Keratinocyte (primary cell): ENCODE measurements around the gene HNRNPM. TPM values are rescaled to one million over a fixed set of nuclear protein-coding genes. Genes with fewer than 3 reads are reported as not detected.

Experiments used
- DNase-seq: peaks from one replicate; pipeline ENCODE4 v3.0.0-alpha.2; 2011; ENCODE audit warnings: low read depth, missing footprints, low spot score
- FAIRE-seq: peaks from 2 replicates; lab custom pipeline; 2011; peaks lifted over from hg19 to GRCh38; lab: Jason Lieb, UNC
- H2AFZ ChIP-seq: 2 replicates; pipeline ENCODE4 v1.6.0; 2012; ENCODE audit warnings: low read length, control low read depth, inconsistent platforms; ENCODE audit not compliant: control insufficient read depth
- H3K27ac ChIP-seq: 2 replicates; pipeline ENCODE4 v1.5.1; 2011; ENCODE audit warnings: low read length; ENCODE audit not compliant: control insufficient read depth, insufficient read depth
- H3K27me3 ChIP-seq: 3 replicates; pipeline ENCODE4 v1.6.0; 2011; ENCODE audit warnings: low read length; ENCODE audit not compliant: control insufficient read depth, insufficient read depth; ENCODE audit errors: extremely low read depth
- H3K36me3 ChIP-seq, 2 experiments: 2 replicates in 1 of 2; 3 replicates in 1 of 2; pipeline ENCODE4 v1.5.1; 2011; ENCODE audit warnings: low read length in 2 of 2, mild to moderate bottlenecking in 1 of 2; ENCODE audit not compliant: control insufficient read depth in 2 of 2, insufficient read depth in 2 of 2; ENCODE audit errors: extremely low read depth in 1 of 2
- H3K4me1 ChIP-seq: 3 replicates; pipeline ENCODE4 v1.5.1; 2011; ENCODE audit warnings: low read length; ENCODE audit not compliant: control insufficient read depth, insufficient read depth; ENCODE audit errors: extremely low read depth
- H3K4me2 ChIP-seq: 3 replicates; pipeline ENCODE4 v1.6.0; 2011; ENCODE audit warnings: low read depth, low read length; ENCODE audit not compliant: control insufficient read depth, insufficient read depth; ENCODE audit errors: extremely low read depth
- H3K4me3 ChIP-seq, 3 experiments: fragments of 200-600 bp in 1 of 3; sonication (generic) in 1 of 3; 2 replicates in 2 of 3; 3 replicates in 1 of 3; pipeline ENCODE4 v1.5.1; 2011 to 2016; ENCODE audit warnings: low read length in 3 of 3, mild to moderate bottlenecking in 3 of 3, control low read depth in 2 of 3, inconsistent platforms in 1 of 3, low read depth in 1 of 3, mixed read lengths in 1 of 3, mixed run types in 1 of 3, moderate library complexity in 1 of 3; ENCODE audit not compliant: control insufficient read depth in 2 of 3, insufficient read depth in 2 of 3; ENCODE audit errors: extremely low read depth in 1 of 3
- H3K79me2 ChIP-seq: 2 replicates; pipeline ENCODE4 v1.6.0; 2012; ENCODE audit warnings: low read length; ENCODE audit not compliant: control insufficient read depth, insufficient read depth
- H3K9ac ChIP-seq: 3 replicates; pipeline ENCODE4 v1.6.0; 2011; ENCODE audit warnings: low read length; ENCODE audit not compliant: control insufficient read depth, insufficient read depth; ENCODE audit errors: extremely low read depth
- H3K9me1 ChIP-seq: 3 replicates; pipeline ENCODE4 v1.6.0; 2011; ENCODE audit warnings: low read length; ENCODE audit not compliant: control insufficient read depth, insufficient read depth; ENCODE audit errors: extremely low read depth
- H3K9me3 ChIP-seq: 2 replicates; pipeline ENCODE4 v1.5.1; 2012; ENCODE audit warnings: low read depth, low read length; ENCODE audit not compliant: control insufficient read depth
- H4K20me1 ChIP-seq: 3 replicates; pipeline ENCODE4 v1.6.0; 2011; ENCODE audit warnings: low read length; ENCODE audit not compliant: control insufficient read depth, insufficient read depth; ENCODE audit errors: extremely low read depth
- CTCF ChIP-seq, 3 experiments: IDR thresholded peaks in 1 of 3; conservative IDR thresholded peaks in 1 of 3; optimal IDR thresholded peaks in 1 of 3; 2 replicates in 2 of 3; 3 replicates in 1 of 3; pipeline versions ENCODE3 to v1.5.1; 2011; ENCODE audit warnings: low read length in 3 of 3, mild to moderate bottlenecking in 3 of 3, moderate library complexity in 2 of 3, control low read depth in 1 of 3, inconsistent platforms in 1 of 3; ENCODE audit not compliant: insufficient read depth in 2 of 3; ENCODE audit errors: extremely low read depth in 1 of 3
- EZH2 ChIP-seq: IDR thresholded peaks from one replicate; pipeline ENCODE4 v1.6.1; 2012; ENCODE audit warnings: inconsistent platforms, mild to moderate bottlenecking, low read length, moderate library complexity
- dilution Hi-C: fragments of 300-500 bp; cut with MboI; formaldehyde crosslinking; loops from one replicate; pipeline ENCODE4 v1.7.0; 2020; ENCODE audit warnings: low sequenced_read_pairs; ENCODE audit not compliant: extremely low pct_ligation_motif_present
- polyA plus RNA-seq, 5 experiments: library from polyadenylated mRNA; depleted of rRNA in 3 of 5; stranded (reverse) in 3 of 5; stranded (forward) in 1 of 5; unstranded in 1 of 5; fragments of >200 nt; gene quantifications; 1 replicate in 1 of 5; 2 replicates in 3 of 5; 3 replicates in 1 of 5; pipeline versions ENCODE4 v1.2.1 to v1.2.3, GENCODE V29; 2011 to 2012; ENCODE audit warnings: missing spikeins in 2 of 5, low read depth in 1 of 5, low replicate concordance in 1 of 5

The HNRNPM gene
- polyA plus RNA-seq, 1 donor (not counting 4 experiments of a cell fraction or from before 2014, with no cell fraction given) = 126 TPM

DNA sequence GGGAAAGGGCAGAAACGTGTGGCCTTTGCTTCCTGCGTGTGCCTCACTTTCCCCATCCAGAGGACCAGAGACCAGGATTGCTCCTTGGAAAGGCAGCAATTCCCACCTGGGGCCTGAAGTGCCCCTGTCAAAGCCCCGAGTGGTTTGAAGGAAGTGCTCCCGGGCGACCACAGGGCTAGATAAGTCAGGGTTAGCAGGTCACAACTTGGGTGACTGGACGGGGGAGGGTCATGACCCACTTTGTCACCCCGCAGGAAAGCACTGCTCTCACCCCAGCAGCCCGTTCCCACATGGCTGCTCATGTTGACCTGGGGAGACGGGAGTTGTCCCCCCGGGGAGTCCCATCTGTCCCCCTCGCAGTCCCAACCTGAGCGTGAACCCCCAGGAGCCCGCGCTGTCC is 57.2 kb downstream of the HNRNPM start:
- H4K20me1 ChIP-seq = no peaks in the 10 kb centered on the region
- H3K4me3 ChIP-seq = no peak overlapping the region
- DNase-seq = no peak
- FAIRE-seq = no peak
- no peaks in the 10 kb centered on the region for H3K4me1 ChIP-seq
- H3K27ac ChIP-seq = no peak overlapping the region
- H3K36me3 ChIP-seq = no peaks in the 10 kb centered on the region
- H3K9me3 ChIP-seq = no peaks in the 10 kb centered on the region
- H3K4me2 ChIP-seq = no peak overlapping the region
- no peaks in the 10 kb centered on the region for H3K27me3 ChIP-seq
- H3K9ac ChIP-seq = no peak overlapping the region
- TF ChIP-seq CTCF (optimal IDR thresholded peaks at IDR 0.05 in 1 of 3, IDR thresholded peaks at IDR 0.05 in 1 of 3, conservative IDR thresholded peaks at IDR 0.05 in 1 of 3; ENCODE audit: extremely low read depth in 1 of 3, insufficient read depth in 2 of 3, low read length in 3 of 3) (no peak), EZH2 (no peak)
- H3K9me1 ChIP-seq = no peaks in the 10 kb centered on the region
- no peaks in the 10 kb centered on the region for H3K79me2 ChIP-seq
- dilution Hi-C loops = no loop called here
- H2AFZ ChIP-seq = no peak overlapping the region

- Histone ChIP-seq H3K9me1 (no peaks in the 10 kb centered on the region), H3K9ac (no peak overlapping the region), H3K9me3 (no peaks in the 10 kb centered on the region), H4K20me1 (no peaks in the 10 kb centered on the region), H2AFZ (no peak overlapping the region), H3K27ac (no peak overlapping the region), H3K36me3 (no peaks in the 10 kb centered on the region), H3K4me3 (no peak overlapping the region), H3K4me1 (no peaks in the 10 kb centered on the region), H3K4me2 (no peak overlapping the region), H3K27me3 (no peaks in the 10 kb centered on the region), H3K79me2 (no peaks in the 10 kb centered on the region)
- dilution Hi-C loops = no loop called here
- no peak for FAIRE-seq
- no peak for DNase-seq
- no peak for TF ChIP-seq EZH2
- no peak for TF ChIP-seq CTCF (optimal IDR thresholded peaks at IDR 0.05 in 1 of 3, IDR thresholded peaks at IDR 0.05 in 1 of 3, conservative IDR thresholded peaks at IDR 0.05 in 1 of 3; ENCODE audit: extremely low read depth in 1 of 3, insufficient read depth in 2 of 3, low read length in 3 of 3)
Measured at GRCh38 chr19:8503510-8503909, 58.7 kb downstream of the HNRNPM start.
